ENCODE measurements around the gene SLC46A1. TPM values are rescaled to one million over a fixed set of nuclear protein-coding genes. Genes with fewer than 3 reads are reported as not detected.

The SLC46A1 gene
- total and polyA plus RNA-seq, 2 of the 8 experiments (the other 6 are each of a cell fraction or from before 2014, with no cell fraction given): 5.3 to 8.7 TPM

DNA sequence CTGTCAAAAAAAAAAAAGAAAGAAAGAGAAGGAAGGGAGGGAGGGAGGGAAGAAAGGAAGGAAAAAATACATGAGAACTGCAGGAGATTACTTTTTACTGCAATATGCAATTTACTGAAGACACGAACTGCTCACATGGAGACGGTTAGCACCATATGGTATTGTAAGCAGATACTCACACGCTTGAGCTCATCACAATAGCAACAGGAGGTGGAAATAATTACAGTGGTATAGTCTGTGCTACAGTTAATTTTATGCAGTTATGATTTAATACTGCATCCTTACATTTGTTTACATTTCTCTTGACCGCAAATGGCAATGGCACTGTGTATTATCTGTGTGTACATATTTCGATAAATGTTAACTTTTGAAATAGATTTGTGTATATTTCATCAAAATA, 21.4 kb upstream of the SLC46A1 start:
- POLR2A ChIA-PET (ENCODE audit: partially characterized antibody): no interaction called here
- Histone ChIP-seq H3K23ac (ENCODE audit: insufficient read length) (no peak overlapping the region), H2BK12ac (ENCODE audit: low read depth, low read length) (no peak overlapping the region), H3K4me3 (ENCODE audit: extremely low read depth in 1 of 4, insufficient read depth in 2 of 4, low read depth in 3 of 4, low read length in 4 of 4) (no peak overlapping the region), H2BK15ac (ENCODE audit: low read length) (no peak overlapping the region), H3K79me2 (ENCODE audit: control insufficient read depth in 1 of 2, insufficient read depth in 2 of 2, low read length in 2 of 2) (no peaks in the 10 kb centered on the region), H3K4ac (replicated peaks; ENCODE audit: insufficient read length, low read depth, low read length) (no peak overlapping the region), H3K14ac (ENCODE audit: insufficient read length) (no peak overlapping the region), H3K27ac (ENCODE audit: low read depth, low read length) (no peak overlapping the region), H3K18ac (ENCODE audit: extremely low read depth, low read length) (no peak overlapping the region), H3K79me1 (ENCODE audit: low read depth, low read length) (no peaks in the 10 kb centered on the region), H3K9ac (replicated peaks in 1 of 4; ENCODE audit: extremely low read depth in 1 of 4, low read depth in 3 of 4, low read length in 3 of 4) (no peak overlapping the region), H4K91ac (replicated peaks; ENCODE audit: insufficient read length, low read length) (no peak overlapping the region), H2BK5ac (ENCODE audit: low read depth, low read length) (no peak overlapping the region), H3K23me2 (ENCODE audit: low read depth, low read length) (no peaks in the 10 kb centered on the region), H3K56ac (replicated peaks; ENCODE audit: insufficient read length, low read depth, low read length) (no peak overlapping the region), H2BK120ac (replicated peaks; ENCODE audit: low read depth, low read length) (no peak overlapping the region), H3K36me3 (ENCODE audit: control insufficient read depth in 2 of 4, insufficient read depth in 4 of 4, low read length in 3 of 4) (no peaks in the 10 kb centered on the region), H4K20me1 (replicated peaks in 1 of 2; ENCODE audit: control insufficient read depth in 1 of 2, insufficient read depth in 2 of 2, low read length in 2 of 2) (no peaks in the 10 kb centered on the region), H3K4me2 (ENCODE audit: insufficient read depth in 1 of 2, low read depth in 2 of 2, low read length in 2 of 2) (no peak overlapping the region), H4K5ac (ENCODE audit: insufficient read length, low read depth, low read length) (no peak overlapping the region), H4K8ac (ENCODE audit: extremely low read depth, insufficient read depth, low read length) (no peak overlapping the region), H2BK20ac (ENCODE audit: low read length) (no peak overlapping the region), H3K9me3 (ENCODE audit: insufficient read depth in 2 of 2, low read depth in 1 of 2, low read length in 1 of 2) (no peaks in the 10 kb centered on the region), H2AK5ac (ENCODE audit: low read depth, low read length) (no peak overlapping the region), H3K27me3 (replicated peaks in 1 of 4; ENCODE audit: control insufficient read depth in 3 of 4, extremely low read depth in 1 of 4, insufficient read depth in 3 of 4, low read length in 3 of 4) (no peaks in the 10 kb centered on the region), H3K4me1 (replicated peaks in 1 of 4; ENCODE audit: control insufficient read depth in 3 of 4, insufficient read depth in 4 of 4, low read length in 3 of 4) (no peaks in the 10 kb centered on the region; a peak in 1 of 7 replicates), H2AFZ (ENCODE audit: low read length) (no peak overlapping the region)
- CTCF ChIA-PET (ENCODE audit: partially characterized antibody): interaction anchor here (1.7 kb wide), 1 partner anchor 54 kb away, joined by 4 read pairs; no protein-coding TSS in a partner anchor
- no peak for FAIRE-seq
- DNase-seq (ENCODE audit: low read depth in 1 of 2, low spot score in 2 of 2): no peak
- WGBS, 2 experiments (ENCODE audit: extremely low coverage in 1 of 2, insufficient coverage in 1 of 2, insufficient read length in 1 of 2, insufficient replicate concordance in 2 of 2, low coverage in 1 of 2, low lambda C conversion rate in 2 of 2, missing lambda C conversion rate in 1 of 2): 93% methylated on average over 5 of the region's 5 CpGs; no CpG with 5 or more reads in 1 of the 2 experiments
- TF ChIP-seq RXRA (IDR thresholded peaks at IDR 0.05; ENCODE audit: insufficient read depth, low read depth, low read length) (no peak), EGR1 (IDR thresholded peaks at IDR 0.05; ENCODE audit: borderline replicate concordance, low read depth, low read length) (no peak), KDM5A (IDR thresholded peaks at IDR 0.05; ENCODE audit: low read length) (no peak)
